ENCODE measurements around the gene PLCXD1.
"Not testable (repeated sequence)": the region's sequence is repeated elsewhere in the genome, so short reads cannot be mapped to it uniquely, and the experiment has no call there.

Gene PLCXD1, protein sequence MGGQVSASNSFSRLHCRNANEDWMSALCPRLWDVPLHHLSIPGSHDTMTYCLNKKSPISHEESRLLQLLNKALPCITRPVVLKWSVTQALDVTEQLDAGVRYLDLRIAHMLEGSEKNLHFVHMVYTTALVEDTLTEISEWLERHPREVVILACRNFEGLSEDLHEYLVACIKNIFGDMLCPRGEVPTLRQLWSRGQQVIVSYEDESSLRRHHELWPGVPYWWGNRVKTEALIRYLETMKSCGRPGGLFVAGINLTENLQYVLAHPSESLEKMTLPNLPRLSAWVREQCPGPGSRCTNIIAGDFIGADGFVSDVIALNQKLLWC

DNA sequence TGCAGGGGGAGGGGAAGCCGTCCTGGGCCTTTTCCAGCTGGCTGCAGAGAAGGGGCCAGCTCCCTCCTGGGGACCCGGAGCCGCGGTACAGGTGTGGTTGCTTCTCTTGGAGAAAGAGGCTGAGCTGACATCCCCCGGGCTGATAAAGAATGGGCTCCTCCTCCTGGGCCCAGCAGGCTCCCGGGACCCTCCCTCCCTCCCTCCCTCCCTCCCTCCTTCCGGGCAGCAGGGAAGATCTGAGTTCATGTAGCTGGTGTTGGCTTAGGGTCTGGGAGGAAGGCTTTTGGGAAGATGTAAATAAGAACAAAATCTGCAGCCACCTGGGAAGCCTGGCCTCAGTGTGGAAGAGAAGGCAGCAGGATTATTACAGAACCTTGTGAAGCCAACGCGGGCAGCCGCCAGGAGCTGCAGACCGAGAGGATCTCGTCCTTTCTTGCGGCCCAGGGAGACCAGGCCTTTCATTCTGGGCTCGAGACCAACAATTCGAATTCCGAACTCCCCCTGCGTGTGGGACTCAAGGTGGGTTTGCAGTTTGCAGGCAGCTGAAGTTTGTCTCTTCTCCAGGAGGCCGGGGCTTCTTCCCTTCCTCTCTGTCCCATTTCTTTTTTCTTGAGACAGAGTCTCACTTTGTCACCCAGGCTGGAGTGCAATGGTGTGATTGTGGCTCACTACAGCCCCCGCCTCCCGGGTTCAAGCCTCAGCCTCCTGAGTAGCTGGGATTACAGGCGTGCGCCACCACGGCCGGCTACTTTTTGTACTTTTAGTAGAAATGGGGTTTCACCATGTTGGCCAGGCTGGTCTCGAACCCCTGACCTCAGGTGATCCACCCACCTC is at the start of gene PLCXD1:
Gene PLCXD1 (plus strand): TSS at position 216 of the 834 bp plus-strand sequence. CDS start 2,807 bp downstream, outside the sequence.
- no peak for DNase-seq

DNA sequence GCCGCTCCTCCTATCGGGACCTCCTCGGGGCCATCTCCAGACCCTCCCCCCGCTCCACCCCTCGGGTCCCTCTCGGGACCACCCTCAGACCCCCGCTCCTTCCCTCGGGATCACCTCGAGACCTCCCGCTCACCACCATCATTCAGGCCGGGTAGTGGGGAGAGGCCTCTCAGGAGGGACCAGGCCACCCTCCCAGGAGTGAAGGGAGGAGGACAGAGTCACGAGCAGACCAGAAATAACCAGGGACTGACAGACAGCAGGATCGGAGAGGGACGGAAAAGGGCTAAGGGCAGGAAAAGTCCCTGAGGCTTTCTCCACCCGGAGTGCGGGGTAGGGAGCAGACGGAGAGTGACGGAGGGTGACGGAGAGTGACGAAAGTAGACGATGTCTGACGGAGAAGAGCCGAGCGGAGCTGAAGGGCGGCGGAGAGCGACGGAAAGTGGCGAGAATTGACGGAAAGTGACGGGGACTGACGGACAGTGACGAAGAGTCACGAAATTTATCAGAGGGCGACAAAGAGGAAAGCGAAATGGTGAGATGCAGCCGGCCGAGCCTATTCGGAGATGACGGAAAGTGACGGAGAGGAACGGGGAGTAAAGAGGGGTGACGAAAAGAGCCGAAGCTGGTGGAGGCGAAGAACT is 49.4 kb upstream of the PLCXD1 start:
- DNase-seq = not testable (repeated sequence)

DNA sequence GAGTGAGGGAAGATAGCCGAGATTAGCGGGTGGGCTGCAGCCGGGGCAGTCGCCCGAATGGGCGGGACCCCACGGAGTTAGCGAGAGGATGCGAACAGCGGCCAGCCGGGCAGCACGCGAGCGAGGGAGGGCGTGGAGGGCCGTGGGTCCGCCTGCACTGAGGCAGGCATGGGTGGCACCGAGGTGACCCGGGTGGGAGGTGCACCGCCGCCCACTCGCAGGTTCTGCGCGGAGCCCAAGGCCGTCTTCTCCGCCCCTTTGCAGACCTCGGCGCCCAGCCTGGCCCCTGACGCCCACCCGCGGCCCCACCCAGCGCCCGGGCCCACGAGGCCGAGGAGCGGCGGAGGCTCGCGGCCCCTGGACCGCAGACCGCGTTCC is 48.9 kb upstream of the PLCXD1 start:
- not testable (repeated sequence) for DNase-seq

DNA sequence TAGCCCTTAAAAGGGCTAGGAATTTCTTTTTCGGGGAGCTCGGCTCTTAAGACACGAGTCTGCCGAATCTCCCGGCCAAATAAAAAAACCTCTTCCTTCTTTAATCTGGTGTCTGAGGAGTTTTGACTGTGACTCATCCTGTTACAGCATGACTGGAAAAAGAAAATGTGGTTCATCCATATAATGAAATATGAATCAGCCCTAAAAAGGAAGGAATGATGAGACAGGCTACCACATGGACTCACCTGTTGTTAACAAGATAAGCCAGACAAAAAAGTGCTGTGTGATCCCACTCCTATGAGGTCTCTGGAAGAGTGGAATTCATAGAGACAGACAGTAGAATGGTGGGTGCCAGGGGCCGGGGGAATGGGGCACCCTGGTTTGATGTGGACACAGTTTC is 45.0 kb upstream of the PLCXD1 start:
- DNase-seq = not testable (repeated sequence)

DNA sequence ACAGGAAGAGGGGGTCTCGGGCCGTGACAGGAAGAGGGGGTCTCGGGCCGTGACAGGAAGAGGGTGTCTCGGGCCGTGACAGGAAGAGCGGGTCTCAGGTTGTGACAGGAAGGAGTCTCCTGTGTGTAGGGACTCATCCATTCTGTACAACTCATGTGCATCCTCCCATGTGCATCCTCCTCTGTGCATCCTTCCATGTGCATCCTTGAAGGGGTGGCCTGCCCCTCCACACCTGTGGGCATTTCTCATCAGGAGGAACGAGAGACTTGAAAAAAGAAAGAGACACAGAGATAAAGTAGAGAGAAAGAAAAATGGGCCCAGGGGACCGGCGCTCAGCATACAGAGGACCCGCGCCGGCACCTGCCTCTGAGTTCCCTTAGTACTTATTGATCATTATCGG is 30.2 kb upstream of the PLCXD1 start:
- DNase-seq = peak in 1 of 2 donors; percentile 24

DNA sequence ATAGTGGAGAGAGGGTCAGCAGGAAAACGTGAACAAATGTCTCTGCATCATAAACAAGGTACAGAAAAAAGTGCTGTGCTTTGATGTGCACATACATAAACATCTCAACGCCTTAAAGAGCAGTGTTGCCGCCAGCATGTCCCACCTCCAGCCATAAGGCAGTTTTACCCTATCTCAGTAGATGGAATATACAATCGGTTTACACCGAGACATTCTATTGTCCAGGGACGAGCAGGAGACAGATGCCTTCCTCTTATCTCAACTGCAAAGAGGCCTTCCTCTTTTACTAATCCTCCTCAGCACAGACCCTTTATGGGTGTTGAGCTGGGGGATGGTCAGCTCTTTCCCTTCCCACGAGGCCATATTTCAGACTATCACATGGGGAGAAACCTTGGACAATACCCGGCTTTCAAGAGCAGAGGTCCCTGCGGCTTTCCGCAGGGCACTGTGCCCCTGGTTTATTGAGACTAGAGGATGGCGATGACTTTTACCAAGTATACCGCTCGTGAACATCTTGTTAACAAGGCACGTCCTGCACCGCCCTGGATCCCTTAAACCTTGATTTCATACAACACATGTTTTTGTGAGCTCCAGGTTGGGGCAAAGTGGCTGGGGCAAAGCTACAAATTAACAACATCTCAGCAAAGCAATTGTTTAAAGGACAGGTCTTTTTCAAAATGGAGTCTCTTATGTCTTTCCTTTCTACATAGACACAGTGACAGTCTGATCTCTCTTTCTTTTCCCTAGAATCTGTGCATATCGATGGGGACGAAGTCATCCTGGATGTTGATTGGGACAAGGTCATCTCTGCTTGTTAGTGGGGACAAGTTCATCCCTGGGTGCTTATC is 29.6 kb upstream of the PLCXD1 start:
- DNase-seq = not testable (repeated sequence)

DNA sequence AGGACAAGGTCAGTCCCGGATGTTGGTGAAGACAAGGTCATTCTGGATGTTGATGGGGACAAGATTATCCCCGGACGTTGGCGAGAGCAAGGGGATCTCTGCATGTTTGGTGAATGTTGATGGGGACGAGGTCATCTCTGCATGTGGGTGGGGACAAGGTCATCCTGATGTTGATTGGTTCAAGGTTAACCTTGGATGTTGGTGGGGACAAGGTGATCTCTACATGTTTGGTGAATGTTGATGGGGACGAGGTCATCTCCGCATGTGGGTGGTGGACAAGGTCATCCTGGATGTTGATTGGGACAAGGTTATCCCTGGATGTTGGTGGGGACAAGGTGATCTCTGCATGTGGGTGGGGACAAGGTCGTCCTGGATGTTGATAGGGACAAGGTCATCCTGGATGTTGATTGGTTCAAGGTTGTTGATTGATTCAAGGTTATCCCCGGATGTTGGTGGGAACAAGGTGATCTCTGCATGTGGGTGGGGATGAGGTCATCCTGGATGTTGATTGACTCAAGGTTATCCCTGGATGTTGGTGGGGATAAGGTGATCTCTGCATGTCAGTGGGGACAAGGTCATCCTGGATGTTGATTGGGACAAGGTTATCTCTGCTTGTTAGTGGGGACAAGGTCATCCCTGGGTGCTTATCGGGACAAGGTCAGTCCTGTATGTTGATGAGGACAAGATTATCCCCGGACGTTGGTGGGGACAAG is 28.8 kb upstream of the PLCXD1 start:
- no peak for DNase-seq

DNA sequence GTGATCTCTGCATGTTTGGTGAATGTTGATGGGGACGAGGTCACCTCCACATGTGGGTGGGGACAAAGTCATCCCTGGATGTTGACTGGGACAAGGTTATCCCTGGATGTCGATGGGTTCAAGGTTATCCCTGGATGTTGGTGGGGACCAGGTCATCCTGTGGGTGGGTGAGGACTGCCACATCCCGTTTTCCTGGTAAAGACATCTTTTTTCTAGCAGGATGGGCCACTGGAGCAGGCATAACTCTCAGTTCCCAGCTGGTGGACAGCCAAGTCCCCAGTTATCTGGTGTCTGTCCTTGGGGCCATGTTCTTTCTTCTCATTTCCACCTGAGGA is 28.3 kb upstream of the PLCXD1 start:
- DNase-seq = no peak

DNA sequence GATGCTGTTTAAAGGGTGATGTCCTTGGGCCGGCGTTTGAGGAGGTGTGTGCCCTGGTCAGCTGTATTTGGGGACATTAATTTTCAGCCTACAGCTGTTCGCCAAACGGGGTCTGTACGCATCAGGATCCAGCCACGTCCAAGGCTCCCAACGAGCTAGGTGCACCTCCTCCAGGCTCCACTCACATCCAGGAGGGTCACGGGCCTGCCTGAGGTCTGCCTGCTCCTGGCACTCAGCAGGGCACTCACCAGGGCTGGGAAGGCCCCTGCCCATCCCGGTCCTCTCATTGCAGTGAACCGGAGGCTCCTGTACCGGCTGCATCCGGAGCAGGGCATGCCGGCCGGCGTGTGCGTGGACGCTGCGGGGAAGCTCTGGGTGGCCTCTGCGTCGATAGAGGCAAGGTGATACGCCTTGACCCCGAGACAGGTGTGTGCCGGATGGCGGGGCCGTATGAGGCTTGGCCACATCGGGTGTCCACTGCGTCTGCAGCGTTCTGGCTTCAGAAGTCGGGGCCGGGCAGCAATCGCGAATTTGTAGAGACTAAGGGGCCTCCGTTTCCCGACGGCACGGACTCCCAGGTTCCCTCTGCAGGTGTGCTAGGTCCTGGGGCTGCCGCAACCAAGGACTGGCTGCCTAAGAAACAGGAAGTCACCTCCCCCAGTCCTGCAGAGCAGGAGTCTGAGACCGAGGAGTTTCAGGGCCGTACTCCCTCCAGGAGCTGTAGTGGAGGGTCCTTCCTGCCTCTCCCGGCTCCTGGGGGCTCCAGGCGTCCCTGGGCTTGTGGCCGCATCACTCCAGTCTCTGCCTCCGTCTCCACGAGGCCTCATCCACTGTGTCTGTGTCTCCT is 27.5 kb upstream of the PLCXD1 start:
- DNase-seq = no peak

DNA sequence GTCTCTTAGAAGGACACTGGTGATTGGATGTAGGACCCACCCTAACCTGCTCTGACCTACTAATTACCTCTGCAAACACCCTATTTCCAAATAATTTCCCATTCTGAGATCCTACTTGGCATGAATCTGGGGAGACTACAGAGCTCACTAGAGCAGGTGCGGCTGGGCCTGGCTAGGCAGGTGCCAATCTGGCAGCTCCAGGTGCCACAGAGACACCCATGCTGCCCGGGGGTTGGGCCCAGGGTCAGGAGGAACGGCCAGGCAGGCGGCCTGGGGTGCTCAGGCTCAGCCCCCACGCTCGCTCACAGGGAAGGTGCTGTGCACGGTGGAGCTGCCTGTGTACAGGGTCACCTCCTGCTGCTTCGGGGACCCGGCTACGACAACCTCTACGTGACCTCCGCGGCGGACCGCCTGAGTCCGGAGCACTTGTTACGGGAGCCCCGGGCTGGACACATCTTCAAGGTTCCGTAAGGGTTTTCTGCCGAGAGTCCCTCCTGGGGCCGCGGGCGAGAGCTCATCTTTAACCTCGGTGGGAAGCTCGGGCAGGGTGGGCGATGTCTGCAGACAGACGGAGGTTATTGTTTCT is 26.5 kb upstream of the PLCXD1 start:
- DNase-seq = no peak

DNA sequence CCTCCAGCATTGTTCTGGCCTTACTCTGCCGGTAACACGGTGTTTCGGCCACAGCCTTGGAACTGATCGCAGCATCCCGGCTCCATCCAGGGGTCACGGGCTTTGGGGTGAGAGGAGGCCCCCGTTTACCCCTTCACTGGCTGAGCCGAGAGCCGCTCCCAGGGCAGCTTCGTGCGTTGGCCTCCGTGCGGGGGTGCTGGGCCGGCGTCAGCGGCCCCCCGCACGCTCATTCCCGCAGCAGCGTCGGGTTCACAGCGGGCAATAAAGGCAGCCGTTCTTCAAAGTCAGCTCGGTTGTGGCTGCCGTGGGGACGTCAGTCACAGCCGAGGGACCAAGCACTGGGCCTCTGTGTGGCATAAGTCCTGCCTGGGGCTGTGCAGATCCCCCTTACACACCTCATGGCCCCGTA is 25.3 kb upstream of the PLCXD1 start:
- DNase-seq = no peak

DNA sequence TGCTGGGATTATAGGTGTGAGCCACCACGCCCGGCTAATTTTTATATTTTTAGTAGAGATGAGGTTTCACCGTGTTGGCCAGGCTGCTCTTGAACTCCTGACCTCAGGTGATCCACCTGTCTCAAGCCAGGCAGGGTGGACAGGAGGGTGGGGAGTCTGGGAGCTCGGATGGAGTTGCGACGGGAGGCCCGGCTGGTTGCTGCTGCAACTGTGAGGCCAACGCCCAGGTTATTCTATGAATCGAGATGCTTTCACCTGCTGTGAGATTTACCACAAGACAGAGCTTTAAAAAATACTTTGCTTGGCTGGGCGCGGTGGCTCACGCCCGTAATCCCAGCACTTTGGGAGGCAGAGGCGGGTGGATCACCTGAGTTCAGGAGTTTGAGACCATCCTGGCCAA is 24.1 kb upstream of the PLCXD1 start:
- not testable (repeated sequence) for DNase-seq

DNA sequence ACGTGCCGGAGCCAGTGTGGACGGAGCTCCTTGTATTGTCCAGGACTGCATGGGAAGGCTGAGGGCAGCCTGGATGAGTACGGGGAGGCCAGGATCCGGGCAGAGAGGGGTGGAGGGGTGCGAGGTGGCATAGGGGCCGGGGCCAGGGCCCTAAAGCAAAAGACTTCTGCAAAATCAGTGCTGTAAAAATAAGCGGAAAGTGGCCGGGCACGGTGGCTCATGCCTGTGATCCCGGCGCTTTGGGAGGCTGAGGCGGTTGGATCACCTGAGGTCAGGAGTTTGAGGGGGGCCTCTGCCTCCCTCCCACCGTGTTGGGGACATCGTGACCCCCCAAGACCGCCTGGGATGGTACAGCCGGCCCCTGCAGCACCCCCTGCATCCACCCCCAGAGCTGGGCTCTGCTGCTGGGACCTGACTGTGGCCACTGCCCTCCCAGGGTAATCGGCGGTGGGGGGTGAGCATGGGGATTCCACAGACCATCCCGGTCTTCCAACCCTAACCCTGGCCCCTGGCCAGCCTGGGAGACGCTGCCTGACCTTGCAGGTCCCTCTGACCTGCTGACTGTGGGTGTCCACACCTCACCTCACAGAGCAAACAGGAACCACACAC is 23.4 kb upstream of the PLCXD1 start:
- DNase-seq = no peak

DNA sequence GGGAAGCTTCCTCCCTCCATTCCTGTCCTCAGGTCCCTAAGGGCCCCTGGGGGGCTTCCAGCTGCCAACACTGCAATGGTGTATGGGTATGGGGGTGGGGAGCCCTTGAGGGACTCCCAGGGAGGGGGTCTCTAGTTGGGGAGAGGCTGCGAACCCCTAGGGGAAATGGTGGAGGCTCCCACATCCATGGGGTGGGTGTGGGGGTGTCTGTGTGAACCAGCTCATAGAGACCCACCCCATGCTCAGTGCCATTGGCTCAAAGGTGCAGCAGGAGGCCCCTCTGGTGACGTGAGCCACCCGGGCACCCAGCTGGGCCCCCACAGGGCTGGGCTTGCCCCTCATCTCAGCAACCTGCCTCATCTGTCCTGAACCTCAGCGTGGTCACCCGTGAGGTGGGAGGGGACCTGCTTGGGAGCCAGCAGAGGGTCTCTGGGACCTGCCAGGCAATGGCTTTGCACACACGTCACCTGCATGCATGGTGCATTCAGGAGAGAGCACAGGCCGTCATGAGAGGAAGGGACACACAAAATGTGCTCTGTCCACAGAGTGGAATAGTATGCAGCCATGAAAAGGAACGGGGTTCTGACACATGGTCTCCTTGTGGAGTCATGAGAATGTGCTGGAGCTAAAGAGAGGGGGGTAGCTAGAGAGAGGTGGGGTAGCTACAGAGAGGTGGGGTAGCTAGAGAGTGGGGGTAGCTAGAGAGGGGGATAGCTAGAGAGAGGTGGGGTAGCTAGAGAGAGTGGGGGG is 22.7 kb upstream of the PLCXD1 start:
- no peak for DNase-seq

DNA sequence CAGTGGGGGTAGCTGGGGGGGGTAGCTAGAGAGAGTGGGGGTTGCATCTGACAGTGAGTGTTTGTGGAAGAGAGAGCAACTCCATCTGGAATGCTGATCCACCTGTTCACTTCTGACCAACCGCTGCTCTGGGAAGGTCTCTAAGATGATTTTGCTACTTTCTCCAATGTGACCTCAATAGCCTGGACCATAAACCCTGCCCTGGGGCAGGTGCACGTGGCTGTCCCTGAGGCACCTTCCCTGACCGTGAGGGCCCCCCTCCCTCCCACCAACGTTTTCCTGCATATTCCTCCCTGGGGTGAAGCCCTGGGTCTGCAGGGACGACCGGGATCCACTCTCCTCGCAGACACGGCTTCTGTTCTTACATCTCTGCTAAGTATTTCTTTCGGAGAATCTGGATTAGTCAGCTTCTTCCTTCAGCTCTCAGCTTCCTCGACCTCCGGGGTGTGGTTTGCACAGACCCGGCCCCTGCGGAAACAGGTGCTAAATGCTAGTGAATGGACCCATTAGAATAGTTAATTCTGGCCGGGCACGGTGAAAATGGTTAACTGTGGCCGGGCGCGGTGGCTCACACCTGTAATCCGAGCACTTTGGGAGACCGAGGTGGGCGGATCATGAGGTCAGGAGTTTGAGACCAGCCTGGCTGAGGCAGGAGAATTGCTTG is 21.4 kb upstream of the PLCXD1 start:
- no peak for DNase-seq

DNA sequence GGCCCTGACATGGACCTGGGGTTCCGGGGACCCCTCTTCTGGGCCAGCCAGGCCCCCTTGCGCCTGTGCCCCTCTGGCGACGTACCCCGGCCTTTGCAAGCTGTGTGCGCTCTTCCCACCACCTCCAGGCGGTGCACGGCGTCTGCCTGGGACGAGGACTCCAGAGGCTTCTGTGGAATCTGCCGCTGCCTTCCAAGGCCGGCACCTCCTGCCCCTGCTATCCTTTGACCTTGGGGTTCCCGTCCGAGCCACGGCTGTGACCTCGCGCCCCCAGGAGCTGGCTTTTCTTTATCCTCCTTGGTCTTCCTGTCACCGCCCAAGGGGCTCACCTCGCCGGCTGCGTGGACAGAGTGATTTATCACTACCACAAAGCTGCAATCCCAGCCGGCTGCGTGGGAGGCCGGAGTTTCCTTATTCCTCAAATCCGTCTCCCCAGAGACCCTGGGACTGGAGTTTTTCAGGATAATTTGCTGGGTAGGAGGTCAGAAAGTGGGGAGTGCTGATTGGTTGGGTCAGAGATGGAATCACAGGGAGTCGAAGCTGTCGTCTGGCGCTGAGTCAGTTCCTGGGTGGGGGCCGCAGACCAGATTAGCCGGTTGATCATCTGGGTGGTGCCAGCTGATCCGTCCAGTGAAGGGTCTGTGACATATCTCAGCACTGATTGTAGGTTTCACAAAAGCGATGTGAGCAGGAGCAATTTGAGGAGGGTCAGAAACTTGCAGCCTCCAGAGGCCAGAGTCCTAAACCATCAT is 19.8 kb upstream of the PLCXD1 start:
- no peak for DNase-seq

DNA sequence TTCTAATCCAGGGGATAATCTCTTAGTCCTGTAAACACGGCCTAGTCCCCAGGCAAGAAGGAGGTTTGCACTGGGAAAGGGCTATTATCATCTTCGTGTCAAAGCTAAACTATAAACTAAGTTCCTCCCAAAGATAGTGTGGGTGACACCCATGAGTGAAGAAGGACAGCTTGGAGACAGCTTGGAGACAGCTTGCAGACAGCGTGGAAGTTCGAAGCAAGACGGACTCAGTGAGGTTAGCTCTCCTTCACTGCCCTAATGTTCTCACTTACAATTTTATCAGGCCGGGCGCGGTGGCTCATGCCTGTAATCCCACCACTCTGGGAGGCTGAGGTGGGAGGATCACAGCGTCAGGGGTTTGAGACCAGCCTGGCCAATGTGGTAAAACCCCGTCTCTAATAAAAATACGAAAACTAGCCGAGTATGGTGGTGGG is 19.2 kb upstream of the PLCXD1 start:
- DNase-seq = no peak

DNA sequence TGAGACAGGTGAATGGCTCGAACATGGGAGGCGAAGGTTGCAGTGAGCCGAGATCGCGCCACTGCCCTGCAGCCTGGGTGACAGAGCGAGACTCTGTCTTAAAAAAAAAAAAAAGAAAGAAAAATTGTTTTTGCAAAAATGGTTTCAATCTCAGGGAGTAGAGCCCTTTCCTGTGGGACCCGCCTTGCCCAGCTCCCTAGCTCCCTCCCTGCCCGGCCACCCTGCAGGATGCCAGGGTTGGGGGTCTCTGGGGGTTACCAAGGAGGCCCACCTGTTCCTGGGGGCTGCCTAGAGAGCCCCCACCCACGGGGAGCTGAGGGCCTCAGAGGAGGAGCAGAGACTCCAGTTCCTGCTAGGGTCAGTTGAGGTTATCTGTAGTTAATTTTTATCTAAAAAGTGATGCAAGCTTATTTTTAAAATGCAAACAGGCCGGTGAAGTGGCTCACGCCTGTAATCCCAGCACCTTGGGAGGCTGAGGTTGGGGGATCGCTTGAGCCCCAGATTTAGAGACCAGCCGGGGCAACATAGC is 18.7 kb upstream of the PLCXD1 start:
- no peak for DNase-seq

Measured in CD4-positive, alpha-beta T cell treated with Interleukin-1 beta for 1 hour (primary cell).